SK-N-SH (cell line): ENCODE results near the gene SMPD4.
"Not testable (repeated sequence)": the region's sequence is repeated elsewhere in the genome, so short reads cannot be mapped to it uniquely, and the experiment has no call there.

Experiments used
- CHD2 ChIP-seq: fragments of 150-350 bp; IDR thresholded peaks from 2 replicates; pipeline ENCODE4 v1.6.1; 2018; ENCODE audit warnings: low read length; ENCODE audit not compliant: partially characterized antibody
- GATA2 ChIP-seq: sonication (generic); formaldehyde crosslinking; IDR thresholded peaks from 2 replicates; pipeline ENCODE4 v1.5.0; 2020; ENCODE audit warnings: mild to moderate bottlenecking, missing genetic modification reagents
- JUND ChIP-seq: IDR thresholded peaks from 2 replicates; pipeline ENCODE4 v1.4.0; 2012
- MXI1 ChIP-seq: IDR thresholded peaks from 2 replicates; pipeline ENCODE4 v1.6.1; 2012; ENCODE audit warnings: mild to moderate bottlenecking, low read depth, low read length, improper control_type of control experiment
- NFIC ChIP-seq: IDR thresholded peaks from 2 replicates; pipeline ENCODE4 v1.4.0; 2012; ENCODE audit warnings: borderline replicate concordance
- RCOR1 ChIP-seq: fragments of 150-350 bp; IDR thresholded peaks from 2 replicates; pipeline ENCODE4 v1.6.1; 2017; ENCODE audit warnings: antibody characterized with exemption, low read length
- SMC3 ChIP-seq: IDR thresholded peaks from 2 replicates; pipeline ENCODE4 v1.6.1; 2012; ENCODE audit warnings: low read depth, low read length, improper control_type of control experiment
- USF1 ChIP-seq: IDR thresholded peaks from 2 replicates; pipeline ENCODE4 v1.4.0; 2012; ENCODE audit warnings: low read depth, borderline replicate concordance
- TF ChIP-seq, protein P1 (sequence below): fragments of 200-600 bp; sonication (generic); IDR thresholded peaks from 2 replicates; pipeline ENCODE4 v1.6.1; 2017; ENCODE audit warnings: antibody characterized with exemption, mild to moderate bottlenecking, moderate library complexity
- TF ChIP-seq, protein P2 (sequence below): IDR thresholded peaks from 2 replicates; pipeline ENCODE4; 2012

- TF ChIP-seq NFIC; JUND; MXI1; RCOR1; SMC3; GATA2 (CRISPR knock-in tag); USF1; CHD2: not testable (repeated sequence)
- TF ChIP-seq, protein P1, sequence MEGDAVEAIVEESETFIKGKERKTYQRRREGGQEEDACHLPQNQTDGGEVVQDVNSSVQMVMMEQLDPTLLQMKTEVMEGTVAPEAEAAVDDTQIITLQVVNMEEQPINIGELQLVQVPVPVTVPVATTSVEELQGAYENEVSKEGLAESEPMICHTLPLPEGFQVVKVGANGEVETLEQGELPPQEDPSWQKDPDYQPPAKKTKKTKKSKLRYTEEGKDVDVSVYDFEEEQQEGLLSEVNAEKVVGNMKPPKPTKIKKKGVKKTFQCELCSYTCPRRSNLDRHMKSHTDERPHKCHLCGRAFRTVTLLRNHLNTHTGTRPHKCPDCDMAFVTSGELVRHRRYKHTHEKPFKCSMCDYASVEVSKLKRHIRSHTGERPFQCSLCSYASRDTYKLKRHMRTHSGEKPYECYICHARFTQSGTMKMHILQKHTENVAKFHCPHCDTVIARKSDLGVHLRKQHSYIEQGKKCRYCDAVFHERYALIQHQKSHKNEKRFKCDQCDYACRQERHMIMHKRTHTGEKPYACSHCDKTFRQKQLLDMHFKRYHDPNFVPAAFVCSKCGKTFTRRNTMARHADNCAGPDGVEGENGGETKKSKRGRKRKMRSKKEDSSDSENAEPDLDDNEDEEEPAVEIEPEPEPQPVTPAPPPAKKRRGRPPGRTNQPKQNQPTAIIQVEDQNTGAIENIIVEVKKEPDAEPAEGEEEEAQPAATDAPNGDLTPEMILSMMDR = not testable (repeated sequence)
- TF ChIP-seq, protein P2, sequence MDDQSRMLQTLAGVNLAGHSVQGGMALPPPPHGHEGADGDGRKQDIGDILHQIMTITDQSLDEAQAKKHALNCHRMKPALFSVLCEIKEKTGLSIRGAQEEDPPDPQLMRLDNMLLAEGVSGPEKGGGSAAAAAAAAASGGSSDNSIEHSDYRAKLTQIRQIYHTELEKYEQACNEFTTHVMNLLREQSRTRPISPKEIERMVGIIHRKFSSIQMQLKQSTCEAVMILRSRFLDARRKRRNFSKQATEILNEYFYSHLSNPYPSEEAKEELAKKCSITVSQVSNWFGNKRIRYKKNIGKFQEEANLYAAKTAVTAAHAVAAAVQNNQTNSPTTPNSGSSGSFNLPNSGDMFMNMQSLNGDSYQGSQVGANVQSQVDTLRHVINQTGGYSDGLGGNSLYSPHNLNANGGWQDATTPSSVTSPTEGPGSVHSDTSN = not testable (repeated sequence)
Observed at GRCh38 chr2:130138326-130138725, 43.1 kb downstream of the SMPD4 start.
